Activated CD4-positive, CD25-positive, alpha-beta regulatory T cell treated with anti-CD3 and anti-CD28 coated beads, Interleukin-2, amount 50 U/mL, for 72 hours (primary cell): ENCODE data around the gene NACA2.
"Not testable (repeated sequence)": the region's sequence is repeated elsewhere in the genome, so short reads cannot be mapped to it uniquely, and the experiment has no call there.

ENCODE experiments used
- DNase-seq: peaks from one replicate; pipeline ENCODE4 v3.0.0; 2021

Gene NACA2

DNA sequence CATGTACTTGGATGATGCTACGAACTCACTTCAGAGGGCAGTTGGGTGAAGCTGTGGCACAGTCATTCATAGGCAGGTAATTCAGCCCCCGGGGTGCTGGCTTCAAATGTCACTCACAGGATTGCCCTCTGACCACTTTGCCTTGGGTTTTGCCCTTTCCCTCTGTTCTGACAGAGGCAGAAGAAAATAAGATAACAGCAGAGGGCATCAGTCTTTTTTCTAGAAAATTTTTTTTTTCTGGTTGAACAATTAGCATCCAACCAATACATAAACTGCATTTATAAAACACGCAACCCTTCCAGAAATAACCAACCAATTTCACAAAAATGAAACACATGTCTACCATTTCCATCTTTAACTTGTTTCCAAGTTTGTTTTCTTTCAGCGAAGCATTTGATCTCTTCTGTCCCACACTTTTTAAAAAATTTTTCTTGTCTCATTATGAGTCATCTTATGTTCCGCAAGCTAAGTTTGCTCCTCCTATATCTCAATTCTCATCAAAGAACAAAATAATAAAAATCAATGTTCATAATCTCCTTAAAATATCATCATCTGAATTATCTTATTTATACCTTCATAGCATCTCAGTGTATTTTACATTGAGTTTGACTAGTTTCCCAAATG lies 15.6 kb downstream of the NACA2 start:
- DNase-seq, result no peak

DNA sequence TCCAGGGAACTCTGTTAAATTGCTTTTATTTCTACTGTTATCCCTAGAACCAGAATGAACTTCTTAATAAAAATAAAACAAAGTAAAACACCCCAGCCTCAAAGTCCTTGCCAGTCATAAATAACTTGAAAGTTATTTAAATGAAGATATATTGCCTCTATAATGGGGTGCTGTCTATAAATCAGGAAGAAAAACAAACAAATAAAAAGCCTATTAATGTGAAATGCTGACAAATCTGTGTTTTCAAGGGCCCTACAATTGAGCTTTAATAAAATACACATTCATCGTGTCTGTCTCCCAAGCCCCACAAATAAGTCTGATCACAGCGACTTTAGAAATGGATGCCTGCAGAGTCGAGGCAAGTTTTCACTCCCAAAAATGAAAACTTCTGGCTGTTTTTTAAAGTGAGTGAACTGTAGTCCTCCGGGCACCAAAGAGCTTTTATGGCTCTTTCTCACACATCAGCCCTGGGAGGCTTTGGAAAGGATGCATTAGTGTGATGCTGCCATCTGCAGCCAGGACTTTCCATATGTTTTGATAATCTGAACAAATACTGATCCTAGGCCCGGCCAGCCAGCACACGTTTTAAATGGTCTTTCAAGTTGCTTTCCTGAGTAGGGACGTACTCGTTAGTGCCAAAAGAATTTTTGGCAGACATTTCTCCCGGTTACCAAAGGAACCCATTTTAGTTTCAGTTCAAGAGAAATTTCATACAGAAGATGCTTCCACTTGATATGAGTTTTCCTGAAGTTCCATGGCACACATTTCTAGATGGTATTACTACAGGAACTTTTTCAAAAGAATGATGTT lies 16.3 kb downstream of the NACA2 start:
- DNase-seq, result no peak

DNA sequence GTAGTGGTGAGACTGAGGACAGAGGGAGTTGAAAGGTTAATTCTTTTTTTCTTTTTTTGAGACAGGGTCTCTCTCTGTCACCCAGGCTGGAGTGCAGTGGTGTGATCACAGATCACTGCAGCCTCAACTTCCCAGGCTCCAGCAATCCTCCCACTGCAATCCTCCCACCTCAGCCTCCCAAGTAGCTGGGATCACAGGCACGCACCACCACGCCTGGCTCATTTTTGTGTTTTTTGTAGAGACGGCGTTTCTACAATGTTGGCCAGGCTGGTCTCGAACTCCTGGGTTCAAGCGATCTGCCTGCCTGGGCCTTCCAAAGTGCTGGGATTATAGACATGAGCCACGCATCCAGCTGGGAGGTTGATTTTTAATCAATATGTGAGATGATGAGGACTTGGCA lies 18.5 kb downstream of the NACA2 start:
- not testable (repeated sequence) for DNase-seq

DNA sequence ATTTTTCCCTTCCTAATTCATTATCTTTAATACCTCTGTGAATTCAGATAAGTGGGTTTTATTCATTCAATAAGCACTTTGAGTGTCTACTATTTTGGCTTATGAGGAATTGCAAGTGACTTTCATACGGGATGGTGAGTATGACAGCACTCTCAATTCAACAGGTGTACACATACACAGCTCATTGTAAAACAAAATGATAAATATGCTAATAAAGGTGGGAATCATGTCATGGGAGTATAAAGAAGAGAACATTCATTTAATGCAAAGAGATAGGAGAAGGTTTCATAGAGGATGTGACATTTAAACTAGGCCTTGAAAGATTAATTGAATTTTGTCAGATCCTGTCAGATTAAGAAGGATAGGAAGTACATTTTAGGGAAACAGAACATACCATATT lies 19.4 kb downstream of the NACA2 start:
- no peak for DNase-seq

DNA sequence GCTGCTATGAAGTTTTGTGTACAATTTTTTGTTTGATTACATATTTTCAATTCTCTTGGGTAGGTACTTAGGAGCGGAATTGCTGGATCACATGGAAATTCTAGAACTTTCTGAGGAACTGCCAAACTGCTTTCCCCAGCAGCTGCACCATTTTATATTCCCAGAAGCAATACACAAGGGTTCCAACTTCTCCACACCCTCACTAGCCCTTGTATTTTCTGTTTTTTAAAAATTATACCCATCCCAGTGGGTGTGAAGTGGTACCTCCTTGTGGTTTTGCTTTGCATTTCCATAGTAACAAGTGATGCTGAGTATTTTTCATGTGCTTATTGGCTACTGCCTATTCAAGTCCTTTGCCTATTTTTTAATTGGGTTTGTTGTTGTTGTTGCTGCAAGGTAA lies 20.9 kb downstream of the NACA2 start:
- DNase-seq, result no peak

DNA sequence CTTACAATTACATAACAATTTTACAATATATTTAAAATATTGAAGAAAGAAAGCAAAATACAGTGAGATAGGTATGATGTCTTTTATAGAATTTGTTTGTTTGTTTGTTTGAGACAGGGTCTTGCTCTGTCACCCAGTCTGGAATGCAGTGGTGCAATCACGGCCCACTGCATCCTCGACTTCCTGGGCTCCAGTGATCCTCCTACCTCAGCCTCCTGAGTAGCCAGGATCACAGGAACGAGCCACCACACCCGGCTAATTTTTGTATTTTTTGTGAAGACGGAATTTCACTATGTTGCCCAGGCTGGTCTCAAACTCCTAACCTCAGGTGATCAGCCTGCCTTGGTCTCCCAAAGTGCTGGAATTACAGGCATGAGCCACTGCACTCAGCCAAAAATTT lies 21.5 kb downstream of the NACA2 start:
- not testable (repeated sequence) for DNase-seq

DNA sequence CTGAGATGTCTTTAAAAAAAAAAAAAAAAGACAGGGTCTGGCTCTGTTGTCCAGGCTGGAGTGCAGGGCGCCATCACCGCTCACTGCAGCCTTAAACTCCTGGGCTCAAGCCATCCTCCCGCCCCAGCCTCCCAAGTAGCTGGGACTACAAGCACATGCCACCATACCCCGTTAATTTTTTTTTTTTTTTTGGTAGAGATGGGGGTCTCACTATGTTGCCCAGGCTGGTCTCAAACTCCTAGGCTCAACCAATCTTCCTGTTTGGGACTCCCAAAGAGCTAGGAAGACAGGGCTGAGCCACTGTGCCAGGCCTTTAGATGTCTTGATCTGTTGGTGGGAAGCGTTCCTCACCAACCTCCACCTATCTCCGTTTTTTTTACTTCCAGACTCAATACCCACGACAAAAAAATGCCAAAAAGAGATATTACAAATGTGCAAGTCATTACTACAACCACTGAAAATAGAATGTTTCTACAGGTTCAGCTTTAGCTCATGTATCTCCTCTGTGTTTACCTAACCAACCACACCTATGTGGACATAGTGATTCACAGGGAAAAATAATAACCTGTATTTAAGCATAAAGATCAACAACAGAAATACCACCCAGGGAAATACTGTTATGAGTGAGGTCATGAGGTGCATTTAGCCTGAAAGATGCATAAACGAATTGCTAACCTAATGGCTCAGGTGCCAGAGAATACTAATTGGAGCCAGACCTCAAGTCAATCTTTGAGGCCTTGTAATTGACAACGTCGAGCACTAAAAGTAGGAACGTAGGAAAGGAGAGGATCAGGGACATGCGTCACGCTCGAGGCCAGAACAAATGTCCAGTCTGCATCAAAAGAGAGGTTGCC lies 22.6 kb downstream of the NACA2 start:
- no peak for DNase-seq

DNA sequence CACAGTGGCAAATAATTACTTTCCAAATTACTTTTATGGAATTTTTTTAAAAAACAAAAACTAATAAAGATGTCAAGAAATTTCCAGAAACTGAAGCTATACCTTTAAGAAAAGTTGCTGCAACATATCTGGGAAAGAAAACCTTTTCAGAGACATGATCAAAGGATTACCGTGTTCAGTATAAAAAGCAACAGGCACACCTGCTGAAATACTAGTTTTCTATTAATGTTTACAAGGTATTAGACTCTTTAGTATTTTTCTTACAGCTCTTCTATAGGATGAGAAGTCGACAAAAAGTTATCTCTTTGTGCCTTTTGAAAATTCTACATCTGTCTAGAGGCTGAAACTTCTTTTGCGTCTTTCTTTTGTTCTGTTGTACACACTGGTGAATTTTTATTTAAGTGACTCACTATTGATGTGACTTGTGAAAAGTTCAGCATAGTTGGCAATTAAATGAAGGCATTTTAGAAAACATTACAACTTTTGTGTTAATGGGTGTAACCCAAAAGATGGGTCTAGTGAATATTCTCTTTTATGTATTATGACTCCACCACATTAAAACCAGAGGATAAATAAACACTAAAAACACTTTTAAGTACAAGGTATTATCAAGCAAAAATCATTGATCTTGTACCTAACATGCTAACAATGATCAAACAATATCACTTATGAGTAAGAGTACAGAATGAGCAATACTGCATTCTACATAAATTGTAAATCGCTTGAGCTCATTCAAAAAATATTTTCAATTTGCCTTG lies 23.8 kb downstream of the NACA2 start:
- DNase-seq, result no peak

DNA sequence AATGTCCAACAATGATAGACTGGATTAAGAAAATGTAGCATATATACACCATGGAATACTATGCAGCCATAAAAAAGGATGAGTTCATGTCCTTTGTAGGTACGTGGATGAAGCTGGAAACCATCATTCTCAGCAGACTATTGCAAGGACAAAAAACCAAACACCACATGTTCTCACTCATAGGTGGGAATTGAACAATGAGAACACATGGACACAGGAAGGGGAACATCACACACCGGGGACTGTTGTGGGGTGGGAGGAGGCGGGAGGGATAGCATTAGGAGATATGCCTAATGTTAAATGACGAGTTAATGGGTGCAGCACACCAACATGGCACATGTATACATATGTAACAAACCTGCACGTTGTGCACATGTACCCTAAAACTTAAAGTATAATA lies 24.6 kb downstream of the NACA2 start:
- DNase-seq, result not testable (repeated sequence)

DNA sequence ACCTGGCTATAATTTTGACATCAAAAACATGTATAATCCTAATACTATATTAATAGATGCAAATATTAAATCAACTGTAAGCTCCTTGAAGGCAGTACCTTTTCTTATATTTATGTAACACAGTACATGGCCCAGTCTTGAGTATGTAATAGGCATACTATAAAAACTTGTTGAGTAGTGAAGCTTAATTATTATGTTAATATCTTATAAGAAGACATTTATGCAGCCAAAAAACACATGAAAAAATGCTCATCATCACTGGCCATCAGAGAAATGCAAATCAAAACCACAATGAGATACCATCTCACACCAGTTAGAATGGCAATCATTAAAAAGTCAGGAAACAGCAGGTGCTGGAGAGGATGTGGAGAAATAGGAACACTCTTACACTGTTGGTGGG lies 25.2 kb downstream of the NACA2 start:
- not testable (repeated sequence) for DNase-seq

DNA sequence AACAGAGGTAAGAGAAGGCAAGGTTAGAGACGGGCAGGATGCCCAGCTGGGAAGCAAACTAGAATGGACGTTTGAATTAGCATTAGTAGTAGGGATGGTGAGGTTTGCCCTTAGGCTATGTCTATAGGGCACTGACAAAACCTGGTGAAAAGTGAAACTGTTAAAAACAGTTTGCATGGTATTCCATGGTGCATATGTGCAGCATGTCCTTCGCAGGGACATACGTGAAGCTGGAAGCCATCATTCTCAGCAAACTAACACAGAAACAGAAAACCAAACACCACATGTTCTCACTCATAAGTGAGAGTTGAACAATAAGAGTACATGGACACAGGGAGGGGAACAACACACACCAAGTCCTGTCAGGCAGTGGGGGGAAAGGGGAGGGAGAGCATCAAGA lies 25.8 kb downstream of the NACA2 start:
- DNase-seq, result no peak

DNA sequence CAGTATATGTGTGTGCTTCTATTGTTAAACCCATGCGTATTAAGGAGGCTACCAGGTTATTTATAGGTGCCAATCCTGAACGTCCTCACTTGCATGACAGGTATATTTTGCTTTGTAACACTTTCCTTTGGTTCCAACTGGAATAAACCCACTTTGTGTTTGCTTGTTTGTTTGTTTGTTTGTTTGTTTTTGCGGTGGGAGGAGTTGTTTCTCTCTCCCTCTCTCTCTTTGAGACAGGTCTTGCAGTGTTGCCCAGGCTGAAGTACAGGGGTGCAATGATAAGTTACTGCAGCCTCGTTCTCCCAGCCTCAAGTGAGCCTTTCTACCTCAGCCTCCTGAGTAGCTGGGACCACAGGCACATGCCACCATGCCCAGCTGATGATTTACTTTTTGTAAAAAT lies 28.7 kb downstream of the NACA2 start:
- no peak for DNase-seq

DNA sequence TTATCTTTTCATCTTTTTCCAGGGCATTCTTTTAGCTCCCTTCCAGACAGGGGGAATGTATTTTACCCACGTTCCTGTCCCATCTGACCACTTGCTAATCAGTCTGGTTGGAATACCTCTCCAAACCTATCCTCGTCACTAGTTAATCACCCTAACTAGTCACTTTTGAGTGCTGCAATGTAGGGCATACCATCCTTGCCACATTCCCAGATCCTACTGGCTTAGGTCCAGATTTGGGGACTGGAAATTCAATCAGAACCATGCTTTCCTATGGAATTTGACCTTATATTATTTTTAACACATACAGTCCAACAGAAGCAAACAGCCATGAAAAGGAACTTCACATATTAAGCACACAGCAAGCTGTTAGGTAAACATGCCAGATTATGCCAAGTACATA lies 29.7 kb downstream of the NACA2 start:
- DNase-seq, result no peak

DNA sequence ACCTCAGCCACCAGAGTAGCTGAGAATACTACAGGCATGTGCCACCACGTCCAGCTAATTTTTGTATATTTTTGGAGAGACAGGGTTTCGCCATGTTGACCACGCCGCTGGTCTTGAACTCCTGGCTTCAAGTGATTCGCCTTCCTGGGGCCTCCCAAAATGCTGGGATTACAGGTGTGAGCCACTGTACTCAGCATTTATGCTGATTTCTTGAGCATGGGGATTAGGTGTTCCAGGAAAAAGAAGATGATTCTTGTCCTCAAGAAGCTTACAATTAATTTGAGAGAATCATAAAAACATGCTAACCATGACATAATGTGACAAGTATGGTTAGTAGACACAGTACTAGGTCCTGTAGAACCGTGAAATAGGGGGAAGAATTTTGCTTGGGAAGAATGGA lies 30.9 kb downstream of the NACA2 start:
- no peak for DNase-seq

DNA sequence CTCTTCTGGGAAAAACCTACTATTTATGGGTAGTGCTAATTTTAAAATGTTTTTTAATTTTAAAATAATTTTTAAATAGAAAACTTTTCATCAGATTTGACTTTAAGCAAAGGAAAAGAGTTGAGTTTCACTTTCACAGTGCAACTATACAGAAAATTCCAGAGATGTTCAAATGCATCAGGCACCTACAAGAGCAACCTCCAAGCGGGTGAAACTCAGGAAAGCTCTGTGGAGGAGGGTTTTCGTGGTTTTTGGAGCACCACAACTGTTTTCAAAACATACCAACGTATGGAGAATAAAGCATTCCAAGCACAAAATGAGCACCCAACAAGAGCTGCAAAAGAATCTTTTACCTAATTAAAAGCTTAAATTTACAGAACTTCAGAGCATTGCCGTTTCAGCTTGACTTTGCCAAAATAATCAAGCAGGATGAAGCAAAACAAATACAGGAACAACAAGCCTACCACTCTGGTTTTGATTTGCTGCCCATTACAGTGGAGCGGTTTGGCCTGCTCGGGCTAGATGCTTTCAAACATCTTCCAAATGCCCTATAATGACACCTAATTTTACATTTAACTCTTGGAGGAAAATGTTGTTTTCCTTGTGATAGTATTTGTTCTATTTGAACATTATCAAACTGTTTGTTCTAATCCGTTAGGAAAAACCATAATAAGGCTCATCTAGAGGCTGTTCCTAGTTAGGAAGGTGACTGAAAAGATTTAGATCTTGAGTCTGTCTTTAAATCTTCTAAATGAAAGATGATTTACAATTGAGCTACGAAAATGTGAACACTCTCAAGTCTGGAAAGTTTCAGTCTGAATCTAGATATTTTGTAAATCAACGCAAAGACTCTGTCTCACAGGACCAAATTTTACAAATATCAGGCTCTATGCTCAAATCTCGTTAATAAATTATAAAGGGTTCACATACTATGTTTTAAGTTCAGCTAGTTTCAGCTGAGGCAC lies 34.5 kb downstream of the NACA2 start:
- DNase-seq, result no peak

DNA sequence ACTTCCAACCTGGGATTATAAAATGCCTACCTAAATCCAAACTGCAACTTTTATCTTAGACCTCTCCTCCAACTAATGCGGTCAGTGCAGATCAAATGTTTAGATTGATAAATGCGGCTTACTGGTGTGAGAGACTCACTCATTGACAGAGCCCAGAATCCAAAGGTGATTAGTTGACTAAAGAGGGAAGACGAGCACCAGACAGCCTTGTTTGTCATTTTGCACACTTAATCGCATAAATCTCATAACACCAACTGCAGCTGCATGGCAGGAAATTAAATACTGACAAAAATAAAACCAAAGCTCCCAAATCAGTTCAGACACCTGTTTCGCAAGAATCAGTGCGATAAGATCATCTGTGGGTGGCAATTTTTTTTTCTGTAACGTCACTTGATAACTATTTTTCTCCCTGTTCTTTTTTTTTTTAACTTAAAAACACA lies 35.9 kb downstream of the NACA2 start:
- no peak for DNase-seq

DNA sequence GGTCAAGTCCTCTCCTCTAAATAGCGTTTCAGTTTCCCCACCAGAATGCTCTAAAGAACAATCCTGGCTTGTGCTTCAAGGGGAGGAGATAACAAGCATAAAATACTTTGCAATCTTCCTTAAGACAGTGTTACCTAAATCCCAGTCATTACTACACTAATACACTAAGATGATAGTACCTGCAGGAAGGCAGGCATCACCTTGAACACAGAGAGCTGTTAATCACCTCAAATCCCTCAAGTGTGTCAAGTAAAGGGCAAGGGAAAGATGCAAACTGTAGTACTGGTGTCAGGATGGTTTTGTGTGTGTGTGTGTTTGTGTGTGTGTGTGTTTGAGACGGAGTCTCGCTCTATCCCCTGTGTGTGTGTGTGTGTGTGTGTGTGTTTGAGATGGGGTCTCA lies 36.8 kb downstream of the NACA2 start:
- no peak for DNase-seq

DNA sequence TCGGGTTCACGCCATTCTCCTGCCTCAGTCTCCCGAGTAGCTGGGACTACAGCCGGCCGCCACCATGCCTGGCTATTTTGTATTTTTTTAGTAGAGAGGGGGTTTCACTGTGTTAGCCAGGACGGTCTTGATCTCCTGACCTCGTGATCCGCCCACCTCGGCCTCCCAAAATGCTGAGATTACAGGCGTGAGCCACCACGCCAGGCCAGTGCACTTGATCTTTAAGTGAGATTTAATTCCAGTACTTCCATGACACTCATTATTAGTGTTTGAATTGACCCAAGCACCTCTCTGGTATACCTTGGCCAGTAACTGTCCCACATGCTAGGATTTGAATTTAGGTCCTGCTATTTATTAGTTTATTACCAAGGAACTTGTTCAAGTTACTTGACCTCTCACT lies 38.5 kb downstream of the NACA2 start:
- not testable (repeated sequence) for DNase-seq

DNA sequence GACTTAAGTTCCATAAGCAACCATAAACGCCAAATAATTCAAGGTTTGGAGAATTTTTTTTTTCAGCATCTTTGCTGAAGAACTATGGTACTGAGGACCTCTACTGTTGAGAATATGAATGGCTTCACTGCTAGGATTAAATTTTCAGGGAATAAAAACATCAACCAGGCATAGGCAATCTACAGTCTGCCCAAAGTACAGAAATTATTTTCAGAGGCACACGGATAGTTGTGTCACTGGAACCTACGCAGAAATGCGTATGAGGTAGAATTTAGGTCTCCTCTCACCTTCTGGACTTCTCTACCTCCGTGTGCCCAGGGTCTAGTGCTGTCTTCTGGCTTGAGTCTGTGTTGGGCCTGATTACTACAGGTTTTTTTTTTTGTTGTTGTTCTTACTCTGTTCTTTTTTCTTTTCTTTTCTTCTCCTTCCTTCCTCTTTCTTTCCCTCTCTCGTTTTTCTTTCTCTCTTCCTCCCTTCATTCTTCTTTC lies 39.7 kb downstream of the NACA2 start:
- DNase-seq, result no peak

DNA sequence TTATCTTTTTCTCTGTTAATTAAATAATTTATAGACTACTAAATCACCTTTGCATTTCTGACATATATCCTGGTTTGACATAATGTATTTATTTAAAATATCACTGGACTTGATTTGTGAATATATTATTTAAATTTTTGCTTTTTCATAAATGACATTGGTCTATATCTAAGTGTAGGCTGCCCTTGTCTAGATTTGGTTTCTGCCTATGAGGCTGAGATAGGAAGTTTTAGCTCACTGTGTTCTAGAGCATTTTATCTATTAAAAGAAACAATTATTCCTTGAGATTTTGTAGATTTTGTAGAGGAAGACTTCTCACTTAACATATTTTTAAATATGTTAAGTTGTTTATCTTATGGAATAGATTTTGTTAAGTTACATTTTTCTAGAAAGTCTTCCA lies 43.9 kb downstream of the NACA2 start:
- no peak for DNase-seq

DNA sequence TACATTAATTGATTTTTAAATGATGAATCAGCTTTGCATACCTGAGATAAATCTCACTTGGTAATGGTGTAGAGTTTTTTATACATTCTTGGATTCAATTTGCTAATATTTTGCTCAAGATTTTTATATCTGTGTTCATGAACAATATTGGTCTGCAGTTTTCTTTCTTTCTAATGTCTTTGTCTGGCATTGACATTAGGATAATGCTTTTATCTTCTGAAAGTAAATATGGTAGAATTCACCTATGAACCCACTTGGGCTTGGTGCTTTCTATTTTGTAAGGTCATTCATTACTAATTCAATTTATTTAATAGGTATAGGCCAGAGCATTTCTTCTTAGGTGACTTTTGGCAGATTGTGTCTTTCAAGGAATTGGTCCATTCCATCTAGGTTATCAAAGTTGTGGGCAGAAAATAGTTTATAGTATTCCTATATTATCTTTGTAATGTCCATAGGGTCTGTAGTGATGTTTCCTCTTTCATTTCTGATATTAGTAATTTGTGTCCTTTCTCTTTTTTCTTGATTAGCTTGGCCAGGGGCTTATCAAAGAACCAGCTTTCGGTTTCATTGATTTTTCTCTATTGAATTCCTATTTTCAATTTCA lies 45.6 kb downstream of the NACA2 start:
- DNase-seq, result no peak
